Activated CD4-positive, alpha-beta memory T cell treated with anti-CD3 and anti-CD28 coated beads for 36 hours (primary cell): ENCODE results near the gene ZNF569. TPM values are rescaled to one million over a fixed set of nuclear protein-coding genes. Genes with fewer than 3 reads are reported as not detected.

Experiments used
- CTCF ChIA-PET: fragments of 350-600 bp; sonication (Branson Sonifier 250); formaldehyde crosslinking; loops from one replicate; lab custom pipeline; 2021; ENCODE audit warnings: antibody characterized with exemption, inconsistent platforms; lab: Charles Lee
- POLR2A ChIA-PET: fragments of 350-600 bp; sonication (Branson Sonifier 250); formaldehyde crosslinking; loops from one replicate; lab custom pipeline; 2021; ENCODE audit warnings: antibody characterized with exemption; lab: Charles Lee
- DNase-seq: peaks from one replicate; pipeline ENCODE4 v3.0.0-alpha.2; 2020
- H3K27ac Mint-ChIP-seq: one replicate; pipeline ENCODE4 v1.8.0; 2021; ENCODE audit warnings: mixed read lengths
- H3K27me3 Mint-ChIP-seq: one replicate; pipeline ENCODE4 v1.8.0; 2021; ENCODE audit warnings: mixed read lengths
- H3K36me3 Mint-ChIP-seq: one replicate; pipeline ENCODE4 v1.8.0; 2021; ENCODE audit warnings: mixed read lengths
- H3K4me1 Mint-ChIP-seq: one replicate; pipeline ENCODE4 v1.8.0; 2021; ENCODE audit warnings: low read depth, mixed read lengths
- H3K4me3 Mint-ChIP-seq: one replicate; pipeline ENCODE4 v1.8.0; 2021; ENCODE audit warnings: mild to moderate bottlenecking, mixed read lengths
- H3K9me3 Mint-ChIP-seq: one replicate; pipeline ENCODE4 v1.8.0; 2021; ENCODE audit warnings: mixed read lengths
- intact Hi-C: fragments of 100-400 bp; cut with micrococcal nuclease; formaldehyde crosslinking; loops from one replicate; pipeline ENCODE4 v1.15.1; 2023
- total RNA-seq, 2 experiments: library from RNA; stranded (reverse); gene quantifications; one replicate each; pipeline ENCODE4 v1.2.3, GENCODE V29; 2021

The ZNF569 gene
- total RNA-seq: 1 to 10 TPM; 5.3 to 7.2 TPM

GRCh38 chr19:37466798-37467607, at the start of gene ZNF569:
ZNF569 (minus strand) TSS chr19:37467444; CDS start chr19:37444921, 22,523 bp downstream.
- peak; percentile 93 for DNase-seq
- CTCF ChIA-PET: interaction anchor here (0.7 to 1.2 kb wide), 4 partner anchors 39 to 128 kb away, joined by 3 read pairs; partner anchors contain the start of genes ZNF540, ZNF571 and ZNF793
- H3K4me3 Mint-ChIP-seq: peak within 1 kb of the TSS; percentile 92
- peaks cover 22% of the 10 kb centered on the region for H3K36me3 Mint-ChIP-seq
- H3K9me3 Mint-ChIP-seq: peaks cover 11% of the 10 kb centered on the region
- H3K27me3 Mint-ChIP-seq: no peaks in the 10 kb centered on the region
- intact Hi-C loops: loop anchor here (1.0 to 10.0 kb wide), 14 partner anchors 96 to 1250 kb away; partner anchors contain the start of genes ZFP30, ZNF146, ZNF345 and ZNF527
- peaks cover 29% of the 10 kb centered on the region for H3K4me1 Mint-ChIP-seq
- peak within 1 kb of the TSS; percentile 94 for H3K27ac Mint-ChIP-seq
- POLR2A ChIA-PET: interaction anchor here (0.9 to 2.0 kb wide), 3 partner anchors 39 to 862 kb away, joined by 3 to 15 read pairs (median 4); partner anchors contain the start of genes ZNF382, ZNF540, ZNF571 and ZNF793

GRCh38 chr19:37513397-37513796, 46.2 kb upstream of the ZNF569 start:
- Mint-ChIP-seq H3K36me3 (peaks cover 74% of the 10 kb centered on the region), H3K27me3 (no peaks in the 10 kb centered on the region), H3K27ac (no peak overlapping the region), H3K9me3 (peaks cover 46% of the 10 kb centered on the region), H3K4me1 (no peaks in the 10 kb centered on the region), H3K4me3 (no peak overlapping the region)
- intact Hi-C loops: no loop called here
- DNase-seq: no peak
- CTCF ChIA-PET: no interaction called here
- POLR2A ChIA-PET: no interaction called here

DNA sequence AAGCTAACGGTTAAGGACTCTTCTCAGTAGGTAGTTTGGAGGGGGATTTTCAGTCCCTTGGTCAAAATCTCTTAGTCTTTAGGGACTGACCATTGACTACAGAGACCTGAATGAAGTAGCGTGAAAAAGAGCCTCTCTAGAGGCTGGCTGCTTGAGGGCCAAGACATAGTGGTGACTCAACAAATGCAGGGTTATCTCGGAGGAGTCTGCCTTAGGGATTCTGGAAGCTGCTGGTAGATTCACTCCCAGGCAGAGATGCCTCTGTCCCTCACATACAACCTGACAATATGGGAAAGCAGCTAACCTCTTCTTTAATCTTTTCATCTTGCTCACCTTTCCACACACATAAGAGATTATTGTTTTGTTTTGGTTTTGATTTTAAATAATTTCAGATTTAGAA, 44.6 kb upstream of the ZNF569 start:
- ChIA-PET POLR2A (no interaction called here), CTCF (no interaction called here)
- Mint-ChIP-seq H3K36me3 (peaks cover 62% of the 10 kb centered on the region), H3K4me3 (no peak overlapping the region), H3K4me1 (no peaks in the 10 kb centered on the region), H3K27ac (no peak overlapping the region), H3K9me3 (peaks cover 38% of the 10 kb centered on the region), H3K27me3 (no peaks in the 10 kb centered on the region)
- intact Hi-C loops: no loop called here
- DNase-seq: no peak

GRCh38 chr19:37511186-37511585, 43.9 kb upstream of the ZNF569 start:
- intact Hi-C loops: no loop called here
- Mint-ChIP-seq H3K27ac (no peak overlapping the region), H3K36me3 (peaks cover 56% of the 10 kb centered on the region), H3K9me3 (peaks cover 36% of the 10 kb centered on the region), H3K27me3 (no peaks in the 10 kb centered on the region), H3K4me3 (no peak overlapping the region), H3K4me1 (no peaks in the 10 kb centered on the region)
- ChIA-PET CTCF (no interaction called here), POLR2A (no interaction called here)
- no peak for DNase-seq

DNA sequence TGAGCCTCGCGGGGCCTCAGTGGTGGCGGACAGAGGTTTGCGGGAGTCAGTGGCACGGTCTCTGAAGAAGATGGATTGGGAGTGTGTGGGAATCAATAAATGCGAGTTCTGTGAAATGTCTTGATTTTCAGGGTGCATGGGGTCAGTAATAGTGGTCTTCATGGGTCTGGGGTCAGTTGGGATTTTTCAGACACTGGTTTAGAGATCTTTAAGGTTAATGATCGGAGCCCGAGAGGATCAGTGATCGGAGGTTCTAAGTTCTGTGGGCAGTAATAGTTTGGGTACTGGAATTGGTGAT, 39.9 kb upstream of the ZNF569 start:
- DNase-seq: no peak
- H3K27ac Mint-ChIP-seq: no peak overlapping the region
- no peak overlapping the region for H3K4me3 Mint-ChIP-seq
- H3K4me1 Mint-ChIP-seq: no peaks in the 10 kb centered on the region
- intact Hi-C loops: loop anchor here (2.0 kb wide), 1 partner anchor 334 kb away; the partner anchor contains the start of gene ZNF585A
- H3K27me3 Mint-ChIP-seq: no peaks in the 10 kb centered on the region
- ChIA-PET CTCF (interaction anchor here (0.8 to 1.6 kb wide), 4 partner anchors 12 to 534 kb away, joined by 3 to 5 read pairs (median 3); partner anchors contain the start of genes ZNF569 and ZNF570), POLR2A (interaction anchor here (1.0 to 1.9 kb wide), 5 partner anchors 40 to 273 kb away, joined by 3 to 15 read pairs (median 4); partner anchors contain the start of genes ZNF527, ZNF540, ZNF569 and ZNF571)
- H3K9me3 Mint-ChIP-seq: peaks cover 29% of the 10 kb centered on the region
- peaks cover 43% of the 10 kb centered on the region for H3K36me3 Mint-ChIP-seq

DNA sequence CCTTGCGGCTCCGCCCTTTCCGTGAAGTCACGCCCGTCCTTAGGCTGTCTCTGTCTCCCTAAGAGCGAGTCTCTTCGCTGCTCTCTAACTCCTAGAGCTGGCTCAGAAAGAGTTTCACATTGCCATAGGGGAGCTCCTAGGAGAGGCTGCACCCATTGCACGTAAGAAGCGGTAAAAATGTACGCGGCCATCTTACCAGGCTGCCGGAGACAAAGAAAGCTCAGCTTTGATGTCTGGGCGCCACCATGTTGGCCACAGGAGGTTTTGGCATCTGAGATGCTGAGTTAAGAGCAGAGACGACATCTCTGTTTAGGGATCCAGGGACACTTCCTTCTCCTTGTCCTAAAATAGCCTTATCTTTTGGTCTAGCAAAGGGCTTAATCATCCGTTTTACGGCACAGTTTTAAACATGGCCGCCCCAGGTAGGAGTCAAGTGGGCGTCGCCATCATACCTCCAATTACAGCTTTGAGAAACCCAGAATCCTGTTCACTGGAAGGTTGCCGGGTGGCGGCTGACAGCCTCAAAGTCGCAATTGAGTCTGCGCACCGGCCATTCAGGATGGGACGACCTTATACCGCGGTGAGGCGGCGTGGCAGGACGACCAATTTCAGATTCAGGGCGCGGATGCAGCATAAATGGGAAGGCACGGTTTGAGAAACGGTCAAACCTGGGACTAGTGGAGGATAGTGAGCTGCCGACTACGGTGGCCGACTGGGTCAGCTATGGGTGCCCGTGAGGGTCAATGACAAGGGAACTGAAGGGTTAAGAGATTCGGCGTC, 39.3 kb upstream of the ZNF569 start, which contains the start of gene ZNF793:
Gene ZNF793, plus strand, starts transcription at position 553 of the 780 bp plus-strand sequence. CDS start 16,501 bp downstream, outside the sequence.
- H3K4me3 Mint-ChIP-seq: no peak within 1 kb of the TSS
- peak; percentile 86 for DNase-seq
- H3K4me1 Mint-ChIP-seq: no peaks in the 10 kb centered on the region
- ChIA-PET CTCF (interaction anchor here (0.8 to 1.6 kb wide), 5 partner anchors 13 to 533 kb away, joined by 3 to 5 read pairs (median 3); partner anchors contain the start of genes ZNF540, ZNF569, ZNF570 and ZNF571), POLR2A (interaction anchor here (1.0 to 1.9 kb wide), 7 partner anchors 37 to 656 kb away, joined by 3 to 15 read pairs (median 4); partner anchors contain the start of genes ZNF345, ZNF527, ZNF540 and ZNF569)
- no peak within 1 kb of the TSS for H3K27ac Mint-ChIP-seq
- peaks cover 42% of the 10 kb centered on the region for H3K36me3 Mint-ChIP-seq
- H3K9me3 Mint-ChIP-seq: peaks cover 30% of the 10 kb centered on the region
- intact Hi-C loops: loop anchor here (1.0 to 2.0 kb wide), 4 partner anchors 37 to 334 kb away; partner anchors contain the start of genes ZNF527, ZNF540, ZNF570 and ZNF571
- H3K27me3 Mint-ChIP-seq: no peaks in the 10 kb centered on the region

- H3K4me3 Mint-ChIP-seq: no peak overlapping the region
- no peaks in the 10 kb centered on the region for H3K4me1 Mint-ChIP-seq
- no peak for DNase-seq
- peaks cover 41% of the 10 kb centered on the region for H3K36me3 Mint-ChIP-seq
- H3K9me3 Mint-ChIP-seq: peaks cover 29% of the 10 kb centered on the region
- POLR2A ChIA-PET: interaction anchor here (1.0 to 1.9 kb wide), 6 partner anchors 37 to 656 kb away, joined by 3 to 15 read pairs (median 5); partner anchors contain the start of genes ZNF345, ZNF527, ZNF540 and ZNF569
- H3K27me3 Mint-ChIP-seq: no peaks in the 10 kb centered on the region
- H3K27ac Mint-ChIP-seq: no peak overlapping the region
- intact Hi-C loops: loop anchor here (1.0 to 2.0 kb wide), 4 partner anchors 37 to 333 kb away; partner anchors contain the start of genes ZNF527, ZNF540, ZNF570 and ZNF571
- CTCF ChIA-PET: interaction anchor here (1.1 to 1.6 kb wide), 4 partner anchors 37 to 533 kb away, joined by 3 to 5 read pairs (median 4); partner anchors contain the start of genes ZNF540, ZNF569, ZNF570 and ZNF571
Measured at GRCh38 chr19:37505958-37506386, 38.7 kb upstream of the ZNF569 start.

DNA sequence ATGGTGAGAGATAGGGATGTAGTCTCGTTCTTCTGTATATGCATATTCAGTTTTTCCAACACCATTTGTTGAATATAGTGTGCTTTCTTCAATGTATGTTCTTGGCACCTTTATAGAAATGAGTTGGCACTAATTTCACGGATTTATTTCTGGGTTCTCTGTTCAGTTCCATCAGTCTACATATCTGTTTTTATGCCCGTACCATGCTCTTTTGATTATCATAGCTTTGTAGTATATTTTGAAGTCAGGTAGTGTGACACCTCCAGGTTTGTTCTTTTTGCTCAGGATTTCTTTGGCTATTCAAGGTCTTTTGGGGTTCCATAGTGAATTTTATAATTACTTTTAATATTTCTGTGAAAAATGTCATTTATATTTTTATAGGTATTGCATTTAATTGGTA, 25.0 kb upstream of the ZNF569 start:
- peaks cover 72% of the 10 kb centered on the region for H3K9me3 Mint-ChIP-seq
- H3K4me3 Mint-ChIP-seq: no peak overlapping the region
- intact Hi-C loops: no loop called here
- H3K27me3 Mint-ChIP-seq: no peaks in the 10 kb centered on the region
- no peak for DNase-seq
- peaks cover 27% of the 10 kb centered on the region for H3K36me3 Mint-ChIP-seq
- no peak overlapping the region for H3K27ac Mint-ChIP-seq
- ChIA-PET CTCF (no interaction called here), POLR2A (no interaction called here)
- no peaks in the 10 kb centered on the region for H3K4me1 Mint-ChIP-seq

DNA sequence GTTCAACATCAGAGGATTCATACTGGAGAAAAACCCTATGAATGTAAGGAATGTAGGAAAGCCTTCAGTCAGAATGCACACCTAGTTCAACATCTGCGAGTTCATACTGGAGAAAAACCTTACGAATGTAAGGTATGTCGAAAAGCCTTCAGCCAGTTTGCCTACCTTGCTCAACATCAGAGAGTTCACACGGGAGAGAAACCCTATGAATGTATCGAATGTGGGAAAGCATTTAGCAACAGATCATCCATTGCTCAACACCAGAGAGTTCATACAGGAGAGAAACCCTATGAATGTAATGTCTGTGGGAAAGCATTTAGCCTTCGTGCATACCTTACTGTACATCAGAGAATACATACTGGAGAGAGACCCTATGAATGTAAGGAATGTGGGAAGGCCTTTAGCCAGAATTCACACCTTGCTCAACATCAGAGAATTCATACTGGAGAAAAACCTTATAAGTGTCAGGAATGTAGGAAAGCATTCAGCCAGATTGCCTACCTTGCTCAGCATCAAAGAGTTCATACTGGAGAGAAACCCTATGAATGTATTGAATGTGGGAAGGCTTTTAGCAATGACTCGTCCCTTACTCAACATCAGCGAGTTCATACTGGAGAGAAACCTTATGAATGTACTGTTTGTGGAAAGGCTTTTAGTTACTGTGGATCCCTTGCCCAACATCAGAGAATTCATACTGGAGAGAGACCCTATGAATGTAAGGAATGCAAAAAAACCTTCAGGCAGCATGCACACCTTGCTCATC, 17.3 kb upstream of the ZNF569 start:
- H3K36me3 Mint-ChIP-seq: peaks cover 70% of the 10 kb centered on the region
- no peak overlapping the region for H3K27ac Mint-ChIP-seq
- ChIA-PET CTCF (no interaction called here), POLR2A (no interaction called here)
- intact Hi-C loops: no loop called here
- H3K9me3 Mint-ChIP-seq: peaks cover 80% of the 10 kb centered on the region
- no peak overlapping the region for H3K4me3 Mint-ChIP-seq
- H3K27me3 Mint-ChIP-seq: no peaks in the 10 kb centered on the region
- DNase-seq: no peak
- H3K4me1 Mint-ChIP-seq: no peaks in the 10 kb centered on the region

- Mint-ChIP-seq H3K9me3 (peaks cover 24% of the 10 kb centered on the region), H3K36me3 (peaks cover 35% of the 10 kb centered on the region), H3K4me3 (no peak overlapping the region), H3K27ac (no peak overlapping the region), H3K4me1 (peaks cover 22% of the 10 kb centered on the region), H3K27me3 (no peaks in the 10 kb centered on the region)
- intact Hi-C loops: no loop called here
- DNase-seq: no peak
- ChIA-PET POLR2A (no interaction called here), CTCF (no interaction called here)
Measured at GRCh38 chr19:37472165-37472564, 4.9 kb upstream of the ZNF569 start.

DNA sequence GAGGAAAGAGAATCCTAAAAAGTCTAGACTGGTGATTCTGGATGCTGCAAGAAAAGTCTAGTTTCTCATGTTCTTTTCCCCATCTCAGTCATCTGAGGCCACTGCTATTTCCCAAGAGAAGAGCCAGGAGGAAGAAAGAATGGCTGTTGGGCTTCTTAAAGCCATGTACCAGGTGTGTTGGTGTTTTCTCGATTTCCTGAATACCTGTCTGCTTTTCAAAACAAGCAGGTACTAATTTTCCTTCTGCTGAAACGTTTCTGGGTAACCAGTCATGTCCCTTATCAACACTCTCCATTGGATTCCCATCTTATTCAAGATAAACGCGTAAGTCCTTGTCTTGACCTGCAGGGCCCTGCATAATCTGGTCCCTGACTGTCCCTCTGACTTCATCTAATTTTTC, 3.0 kb upstream of the ZNF569 start:
- POLR2A ChIA-PET: no interaction called here
- CTCF ChIA-PET: no interaction called here
- H3K27ac Mint-ChIP-seq: no peak overlapping the region
- DNase-seq: no peak
- peaks cover 29% of the 10 kb centered on the region for H3K4me1 Mint-ChIP-seq
- H3K4me3 Mint-ChIP-seq: peak overlapping the region; percentile 92
- H3K36me3 Mint-ChIP-seq: peaks cover 18% of the 10 kb centered on the region
- intact Hi-C loops: no loop called here
- peaks cover 8% of the 10 kb centered on the region for H3K9me3 Mint-ChIP-seq
- no peaks in the 10 kb centered on the region for H3K27me3 Mint-ChIP-seq
